ENCODE measurements around the gene RSPO3.

RSPO3 gene

GRCh38 chr6:127160484-127160883, 42.0 kb downstream of the RSPO3 start:
- DNase-seq, result no peak

DNA sequence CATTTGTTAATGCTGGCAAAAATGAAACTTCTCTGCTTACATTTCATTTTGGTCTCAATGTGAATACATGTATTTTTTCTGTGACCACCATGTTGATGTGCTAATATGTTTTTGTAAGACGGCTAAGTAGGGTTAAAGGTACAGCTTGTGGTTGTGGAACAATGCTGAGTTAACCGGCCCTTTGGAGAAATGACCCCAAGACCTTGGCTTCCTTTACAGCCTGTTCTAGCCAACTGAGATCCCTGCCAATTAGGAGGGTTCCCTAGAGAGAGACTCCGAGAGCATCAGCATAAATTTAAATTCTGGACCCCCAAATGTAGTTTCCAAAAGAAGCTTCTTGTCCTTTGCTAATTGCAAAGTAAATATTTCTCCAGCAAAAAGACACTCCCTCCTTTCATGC, 44.4 kb downstream of the RSPO3 start:
- DNase-seq, result no peak

GRCh38 chr6:127164036-127164435, 45.6 kb downstream of the RSPO3 start:
- no peak for DNase-seq

GRCh38 chr6:127164565-127164964, 46.1 kb downstream of the RSPO3 start:
- DNase-seq, result no peak

- no peak for DNase-seq
Observed at GRCh38 chr6:127173156-127173940, 54.9 kb downstream of the RSPO3 start.

- no peak for DNase-seq
Observed at GRCh38 chr6:127176146-127176545, 57.7 kb downstream of the RSPO3 start.

- no peak for DNase-seq
Observed at GRCh38 chr6:127177030-127177922, 58.8 kb downstream of the RSPO3 start.

GRCh38 chr6:127177923-127178231, 59.4 kb downstream of the RSPO3 start:
- DNase-seq, result no peak

DNA sequence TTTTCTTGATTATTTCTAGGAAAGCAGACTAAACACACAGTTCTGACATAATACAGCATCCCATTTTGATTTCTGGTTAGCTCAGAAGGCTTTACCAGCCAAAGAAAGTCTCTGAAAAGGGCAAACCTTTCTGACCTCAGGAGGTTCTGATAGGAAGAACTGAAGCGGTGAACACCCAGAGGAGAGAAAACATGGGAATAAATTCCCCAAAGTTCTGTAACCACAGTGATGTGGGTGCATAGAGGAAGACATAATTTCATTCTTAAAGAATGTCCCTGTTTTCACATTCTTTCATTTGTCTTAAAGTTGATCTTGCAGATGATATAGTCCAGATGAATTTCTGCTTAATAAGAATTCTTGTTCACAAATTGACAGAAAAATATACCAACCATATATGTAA, 60.3 kb downstream of the RSPO3 start:
- no peak for DNase-seq

GRCh38 chr6:127180426-127180825, 62.0 kb downstream of the RSPO3 start:
- no peak for DNase-seq

DNA sequence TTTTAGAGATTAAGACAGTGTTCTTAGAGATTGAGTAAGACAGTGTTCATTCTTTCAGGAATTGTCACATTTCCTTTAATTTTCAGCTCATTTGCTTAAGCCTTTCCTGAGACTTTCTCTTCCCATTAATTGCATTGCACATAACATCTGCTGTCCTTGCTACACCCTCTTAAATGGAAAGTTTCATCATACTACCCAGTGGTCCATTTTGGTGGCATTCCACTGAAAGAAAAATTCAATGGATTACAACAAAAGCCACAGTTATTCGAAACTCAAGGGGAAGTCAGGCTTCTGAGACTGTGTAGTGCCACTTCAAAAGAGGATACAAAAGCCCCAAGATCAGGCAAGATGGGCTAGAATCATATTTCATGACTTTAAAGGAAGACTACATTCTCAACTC, 64.0 kb downstream of the RSPO3 start:
- DNase-seq, result no peak

GRCh38 chr6:127185437-127185995, 67.0 kb downstream of the RSPO3 start:
- no peak for DNase-seq

- DNase-seq, result peak in 20 of 56 donors; percentile 0 to 50 (median 4)
Observed at GRCh38 chr6:127186889-127187288, 68.4 kb downstream of the RSPO3 start.

- no peak for DNase-seq
Observed at GRCh38 chr6:127188744-127189143, 70.3 kb downstream of the RSPO3 start.

DNA sequence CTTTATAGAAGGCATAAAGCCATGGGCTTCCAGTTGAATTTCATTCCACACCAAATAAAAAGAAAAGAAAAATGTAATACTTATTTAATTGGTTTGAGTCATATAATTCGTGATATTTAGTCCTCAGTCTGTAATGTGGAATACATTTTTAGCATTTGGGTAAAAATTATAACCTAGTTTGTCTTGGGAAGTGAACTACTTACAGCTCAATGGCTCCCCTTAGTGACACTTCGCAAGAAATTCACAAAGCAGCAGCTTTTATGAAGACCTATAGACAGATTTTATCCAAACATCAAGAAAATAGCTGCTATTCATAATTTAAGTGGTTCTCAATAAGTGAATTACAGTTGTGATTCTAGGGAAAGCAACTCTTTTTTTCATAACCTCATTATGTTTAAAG, 72.1 kb downstream of the RSPO3 start:
- DNase-seq, result no peak

- DNase-seq, result no peak
Observed at GRCh38 chr6:127191716-127192115, 73.2 kb downstream of the RSPO3 start.

DNA sequence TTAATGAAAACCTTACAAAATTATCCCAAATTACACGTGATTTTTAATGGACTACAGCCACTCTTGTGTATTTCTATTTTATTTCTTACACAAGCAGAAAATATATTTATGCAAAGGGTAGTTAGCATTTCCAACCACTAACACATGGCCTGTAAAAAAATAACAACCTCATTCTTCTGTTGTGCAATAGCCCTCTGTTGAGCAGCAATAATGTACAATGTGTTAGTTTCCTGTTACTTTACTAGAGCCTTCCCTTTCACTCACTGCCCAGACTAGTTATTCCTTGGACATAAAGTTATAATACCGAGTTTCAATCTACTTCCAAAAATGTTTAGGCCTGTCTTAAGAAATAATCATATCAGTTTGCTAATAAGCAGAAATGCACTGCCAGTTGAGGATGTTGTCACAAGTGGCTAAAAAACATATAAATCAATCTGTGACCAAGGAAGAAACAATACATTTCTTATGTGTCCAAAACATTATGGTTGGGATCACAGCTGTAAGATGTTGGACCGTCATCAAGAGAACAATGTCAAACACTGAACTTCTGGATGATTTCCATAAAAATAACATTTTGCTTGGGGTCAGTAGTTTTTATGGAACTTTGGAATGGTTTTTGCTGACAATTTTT, 74.6 kb downstream of the RSPO3 start:
- no peak for DNase-seq

GRCh38 chr6:127195833-127196232, 77.4 kb downstream of the RSPO3 start:
- DNase-seq, result no peak

DNA sequence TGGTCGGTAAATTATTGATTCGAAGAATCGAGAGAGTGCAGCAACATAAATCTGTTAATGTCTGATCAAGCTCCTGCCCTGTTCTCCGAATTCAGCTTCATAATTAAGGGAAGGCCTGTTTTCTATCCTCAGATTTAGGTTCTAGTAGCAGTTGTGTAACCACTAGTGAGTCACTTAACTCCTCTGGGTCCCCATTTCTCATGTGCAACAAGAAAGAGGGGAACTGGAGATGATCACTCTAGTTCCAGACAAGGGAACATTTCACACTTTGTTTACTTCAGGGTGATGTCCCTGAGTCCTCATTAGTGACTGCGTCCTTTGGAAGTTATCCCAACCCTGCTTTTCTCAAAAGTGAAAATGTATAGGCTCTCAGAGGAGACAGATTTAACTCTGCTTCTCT, 80.1 kb downstream of the RSPO3 start:
- no peak for DNase-seq

DNA sequence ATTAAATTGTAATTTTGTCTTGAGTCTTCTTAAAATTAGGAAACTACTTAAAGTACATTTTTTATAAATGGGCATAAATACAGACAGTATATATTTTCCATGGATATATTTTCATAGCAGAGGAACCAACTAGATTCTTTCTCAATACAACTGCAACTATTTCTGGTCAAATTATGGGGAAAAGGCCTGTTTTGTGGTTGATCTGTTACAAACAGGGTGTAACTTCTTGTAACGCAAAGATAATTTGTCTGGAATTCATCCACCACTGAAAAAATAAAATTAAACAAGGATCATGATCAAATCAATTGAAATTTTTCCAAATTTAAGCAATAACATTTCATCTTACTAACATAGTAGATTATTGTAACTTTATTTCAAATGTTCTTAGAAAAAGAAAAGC, 81.0 kb downstream of the RSPO3 start:
- DNase-seq, result no peak

DNA sequence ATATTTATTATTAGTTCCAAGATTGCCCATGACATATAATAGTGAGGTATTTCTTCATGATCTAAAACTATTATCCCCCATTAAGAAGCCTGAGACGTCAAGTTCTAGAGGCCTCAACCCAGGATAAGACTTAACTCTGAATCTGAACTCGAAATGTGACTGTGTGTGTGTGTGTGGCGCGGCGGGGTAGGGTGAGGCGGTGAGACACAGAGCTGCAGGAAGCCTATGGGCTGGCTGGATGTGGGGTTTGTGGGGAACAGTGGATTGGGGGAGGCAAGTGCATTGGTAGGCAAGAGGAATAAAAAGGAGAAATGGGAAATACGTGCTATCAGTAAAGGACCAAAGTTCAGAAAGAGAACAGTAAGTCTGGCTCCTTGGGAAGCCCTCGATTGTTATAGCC, 81.6 kb downstream of the RSPO3 start:
- no peak for DNase-seq

DNA sequence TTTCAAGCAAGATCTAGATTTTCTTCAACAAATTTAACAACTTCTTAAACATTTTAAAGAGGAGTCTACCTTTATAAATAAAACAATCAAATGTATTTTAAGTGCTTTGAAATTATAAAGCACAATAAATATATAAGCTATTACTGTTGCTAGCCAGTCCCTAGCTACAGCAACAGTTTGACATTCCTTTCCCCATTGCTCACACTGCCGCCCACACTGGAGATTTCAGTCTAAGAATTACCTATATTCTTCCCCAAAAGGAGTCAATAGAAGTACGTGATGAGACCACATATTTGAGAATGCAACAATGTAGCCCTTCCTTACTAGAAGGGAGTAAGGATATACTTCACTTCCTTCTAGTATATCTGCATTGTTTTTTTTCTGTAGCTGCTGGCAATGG, 82.8 kb downstream of the RSPO3 start:
- no peak for DNase-seq
